Neural cell (in vitro differentiated cells): ENCODE data around the gene UGT1A6. TPM values are rescaled to one million over a fixed set of nuclear protein-coding genes. Genes with fewer than 3 reads are reported as not detected.

Source experiments
- H2AFZ ChIP-seq: fragments of 200-600, 300-800 bp; sonication (generic), shearing (Covaris generic); 2 replicates; pipeline ENCODE4 v1.6.0; 2014; ENCODE audit warnings: low read depth, mild to moderate bottlenecking, antibody characterized with exemption, low read length, moderate library complexity
- H3F3A ChIP-seq: fragments of 200-600 bp; shearing (Covaris generic); 2 replicates; pipeline ENCODE4 v1.6.1; 2016; ENCODE audit warnings: mild to moderate bottlenecking, moderate library complexity, mixed read lengths, antibody characterized with exemption, low read length; ENCODE audit not compliant: insufficient read depth, poor library complexity, severe bottlenecking
- H3K27ac ChIP-seq: fragments of 200-600, 300-800 bp; sonication (generic), shearing (Covaris generic); 2 replicates; pipeline ENCODE4 v1.5.1; 2014; ENCODE audit warnings: mild to moderate bottlenecking, low read length, moderate library complexity
- H3K27me3 ChIP-seq: fragments of 300-800, 200-600 bp; sonication (generic), shearing (Covaris generic); 2 replicates; pipeline ENCODE4 v1.6.0; 2014; ENCODE audit warnings: mild to moderate bottlenecking, low read depth, low read length, moderate library complexity; ENCODE audit not compliant: insufficient read depth
- H3K36me3 ChIP-seq: fragments of 300-800, 200-600 bp; sonication (generic), shearing (Covaris generic); 2 replicates; pipeline ENCODE4 v1.5.1; 2014; ENCODE audit warnings: mild to moderate bottlenecking, antibody characterized with exemption, low read length, moderate library complexity; ENCODE audit not compliant: insufficient read depth
- H3K4me2 ChIP-seq: fragments of 300-800, 200-600 bp; sonication (generic), shearing (Covaris generic); 2 replicates; pipeline ENCODE4 v1.6.0; 2014; ENCODE audit warnings: mild to moderate bottlenecking, low read length
- H3K4me3 ChIP-seq: fragments of 300-800, 200-600 bp; sonication (generic), shearing (Covaris generic); 2 replicates; pipeline ENCODE4 v1.5.1; 2014; ENCODE audit warnings: mild to moderate bottlenecking, low read length, moderate library complexity
- H3K79me2 ChIP-seq: fragments of 200-600 bp; shearing (Covaris generic); replicated peaks from 2 replicates; pipeline ENCODE4 v1.6.0; 2014; ENCODE audit warnings: mild to moderate bottlenecking, low read length, moderate library complexity; ENCODE audit not compliant: insufficient read depth
- H3K9ac ChIP-seq: fragments of 300-800, 200-600 bp; sonication (generic), shearing (Covaris generic); 2 replicates; pipeline ENCODE4 v1.6.1; 2016; ENCODE audit warnings: mild to moderate bottlenecking, low read length, mixed read lengths
- H3K9me2 ChIP-seq: fragments of 200-600 bp; shearing (Covaris generic); 2 replicates; pipeline ENCODE4 v1.6.1; 2016; ENCODE audit warnings: mild to moderate bottlenecking, low read length, mixed read lengths; ENCODE audit not compliant: insufficient read depth
- H3K9me3 ChIP-seq: fragments of 200-600, 300-800 bp; sonication (generic), shearing (Covaris generic); 2 replicates; pipeline ENCODE4 v1.6.1; 2016; ENCODE audit warnings: mild to moderate bottlenecking, mixed run types, low read length, moderate library complexity, mixed read lengths
- H4K20me1 ChIP-seq: fragments of 200-600 bp; shearing (Covaris generic); 2 replicates; pipeline ENCODE4 v1.6.1; 2016; ENCODE audit warnings: mild to moderate bottlenecking, mixed run types; ENCODE audit not compliant: insufficient read depth
- EP300 ChIP-seq: fragments of 450-650 bp; conservative IDR thresholded peaks from 2 replicates; pipeline ENCODE4 v1.6.1; 2014; ENCODE audit warnings: antibody characterized with exemption, mild to moderate bottlenecking, moderate library complexity; ENCODE audit not compliant: poor library complexity, severe bottlenecking
- EZH2 ChIP-seq: fragments of 200-600, 300-800 bp; shearing (Covaris generic), sonication (generic); IDR thresholded peaks from 2 replicates; pipeline ENCODE4 v1.6.1; 2014; ENCODE audit warnings: antibody characterized with exemption, low read length, borderline replicate concordance, mild to moderate bottlenecking; ENCODE audit not compliant: insufficient read depth, poor library complexity, severe bottlenecking
- MXI1 ChIP-seq: fragments of 450-650 bp; conservative IDR thresholded peaks from 2 replicates; pipeline ENCODE4 v1.6.1; 2014; ENCODE audit warnings: antibody characterized with exemption, mild to moderate bottlenecking; ENCODE audit not compliant: poor library complexity, severe bottlenecking
- POLR2AphosphoS5 ChIP-seq: IDR thresholded peaks from 2 replicates; pipeline ENCODE4 v1.6.1; 2012
- RAD21 ChIP-seq: fragments of 450-650 bp; conservative IDR thresholded peaks from 2 replicates; pipeline ENCODE4 v1.6.1; 2014; ENCODE audit warnings: antibody characterized with exemption, mild to moderate bottlenecking, moderate library complexity
- REST ChIP-seq: IDR thresholded peaks from 2 replicates; pipeline ENCODE4 v1.6.1; 2012; ENCODE audit warnings: borderline replicate concordance
- SMC3 ChIP-seq: fragments of 450-650 bp; conservative IDR thresholded peaks from 2 replicates; pipeline ENCODE4 v1.6.1; 2014; ENCODE audit warnings: antibody characterized with exemption, mild to moderate bottlenecking, moderate library complexity; ENCODE audit not compliant: poor library complexity
- TAF1 ChIP-seq: IDR thresholded peaks from 2 replicates; pipeline ENCODE4 v1.6.1; 2012; ENCODE audit warnings: low read depth
- polyA plus RNA-seq: library from polyadenylated mRNA; depleted of rRNA; stranded (reverse); fragments of >200 nt; gene quantifications from 2 replicates; pipeline ENCODE4 v1.2.3, GENCODE V29; 2014
- TF ChIP-seq, protein P1 (sequence below): fragments of 450-650 bp; IDR thresholded peaks from 2 replicates; pipeline ENCODE4 v1.5.1; 2014; ENCODE audit warnings: antibody characterized with exemption, mild to moderate bottlenecking, moderate library complexity; ENCODE audit not compliant: poor library complexity, severe bottlenecking

Gene UGT1A6
- polyA plus RNA-seq, 1 donor from 2014 or later: not detected

GRCh38 chr2:233764264-233764663 is 71.6 kb downstream of the UGT1A6 start:
- Histone ChIP-seq H3K4me3 (no peak overlapping the region), H3K9me2 (no peaks in the 10 kb centered on the region), H2AFZ (no peak overlapping the region), H4K20me1 (no peaks in the 10 kb centered on the region), H3K4me2 (no peak overlapping the region), H3K27me3 (no peaks in the 10 kb centered on the region), H3K9ac (no peak overlapping the region), H3K9me3 (no peaks in the 10 kb centered on the region), H3K79me2 (no peaks in the 10 kb centered on the region), H3F3A (no peaks in the 10 kb centered on the region), H3K27ac (no peak overlapping the region), H3K36me3 (no peaks in the 10 kb centered on the region)
- TF ChIP-seq POLR2AphosphoS5: no peak

GRCh38 chr2:233764761-233765160 is 72.1 kb downstream of the UGT1A6 start:
- Histone ChIP-seq H3K9me2 (no peaks in the 10 kb centered on the region), H3K4me2 (no peak overlapping the region), H2AFZ (no peak overlapping the region), H3K79me2 (no peaks in the 10 kb centered on the region), H3K27me3 (no peaks in the 10 kb centered on the region), H3K36me3 (no peaks in the 10 kb centered on the region), H3K9me3 (no peaks in the 10 kb centered on the region), H3K4me3 (no peak overlapping the region), H3K9ac (no peak overlapping the region), H4K20me1 (no peaks in the 10 kb centered on the region), H3K27ac (no peak overlapping the region), H3F3A (no peaks in the 10 kb centered on the region)
- TF ChIP-seq, protein P1, sequence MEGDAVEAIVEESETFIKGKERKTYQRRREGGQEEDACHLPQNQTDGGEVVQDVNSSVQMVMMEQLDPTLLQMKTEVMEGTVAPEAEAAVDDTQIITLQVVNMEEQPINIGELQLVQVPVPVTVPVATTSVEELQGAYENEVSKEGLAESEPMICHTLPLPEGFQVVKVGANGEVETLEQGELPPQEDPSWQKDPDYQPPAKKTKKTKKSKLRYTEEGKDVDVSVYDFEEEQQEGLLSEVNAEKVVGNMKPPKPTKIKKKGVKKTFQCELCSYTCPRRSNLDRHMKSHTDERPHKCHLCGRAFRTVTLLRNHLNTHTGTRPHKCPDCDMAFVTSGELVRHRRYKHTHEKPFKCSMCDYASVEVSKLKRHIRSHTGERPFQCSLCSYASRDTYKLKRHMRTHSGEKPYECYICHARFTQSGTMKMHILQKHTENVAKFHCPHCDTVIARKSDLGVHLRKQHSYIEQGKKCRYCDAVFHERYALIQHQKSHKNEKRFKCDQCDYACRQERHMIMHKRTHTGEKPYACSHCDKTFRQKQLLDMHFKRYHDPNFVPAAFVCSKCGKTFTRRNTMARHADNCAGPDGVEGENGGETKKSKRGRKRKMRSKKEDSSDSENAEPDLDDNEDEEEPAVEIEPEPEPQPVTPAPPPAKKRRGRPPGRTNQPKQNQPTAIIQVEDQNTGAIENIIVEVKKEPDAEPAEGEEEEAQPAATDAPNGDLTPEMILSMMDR: no peak
- no peak for TF ChIP-seq EP300
- no peak for TF ChIP-seq TAF1
- TF ChIP-seq MXI1: no peak
- TF ChIP-seq SMC3: no peak
- TF ChIP-seq EZH2: no peak
- no peak for TF ChIP-seq REST
- no peak for TF ChIP-seq POLR2AphosphoS5
- no peak for TF ChIP-seq RAD21

- H3K79me2 ChIP-seq: no peaks in the 10 kb centered on the region
- no peak overlapping the region for H2AFZ ChIP-seq
- H3K9me2 ChIP-seq: no peaks in the 10 kb centered on the region
- H3K36me3 ChIP-seq: no peaks in the 10 kb centered on the region
- H3K9ac ChIP-seq: no peak overlapping the region
- no peak overlapping the region for H3K4me2 ChIP-seq
- H3K27me3 ChIP-seq: no peaks in the 10 kb centered on the region
- no peaks in the 10 kb centered on the region for H3F3A ChIP-seq
- H3K4me3 ChIP-seq: no peak overlapping the region
- TF ChIP-seq REST: no peak
- no peak for TF ChIP-seq EZH2
- TF ChIP-seq, protein P1: no peak
- no peak for TF ChIP-seq SMC3
- TF ChIP-seq TAF1: no peak
- no peak for TF ChIP-seq POLR2AphosphoS5
- TF ChIP-seq MXI1: no peak
- TF ChIP-seq EP300: no peak
- TF ChIP-seq RAD21: no peak
- no peaks in the 10 kb centered on the region for H3K9me3 ChIP-seq
- no peaks in the 10 kb centered on the region for H4K20me1 ChIP-seq
- no peak overlapping the region for H3K27ac ChIP-seq
Observed at GRCh38 chr2:233766416-233766815, 73.7 kb downstream of the UGT1A6 start.
